Stimulated activated naive CD8-positive, alpha-beta T cell treated with anti-CD3 and anti-CD28 coated beads, Interleukin-15, Interleukin-2, amounts not matched to agents 100 U/mL and 50 U/mL, for 24 hours (primary cell): ENCODE measurements around the gene TTYH2.
"Not testable (repeated sequence)": the region's sequence is repeated elsewhere in the genome, so short reads cannot be mapped to it uniquely, and the experiment has no call there.

Experiments used
- ATAC-seq: fragments of 150-1000 bp; cut with Tn5 transposase; one replicate; pipeline ENCODE4 v1.10.0; 2021
- DNase-seq: peaks from one replicate; pipeline ENCODE4 v3.0.0; 2021

TTYH2 gene, protein sequence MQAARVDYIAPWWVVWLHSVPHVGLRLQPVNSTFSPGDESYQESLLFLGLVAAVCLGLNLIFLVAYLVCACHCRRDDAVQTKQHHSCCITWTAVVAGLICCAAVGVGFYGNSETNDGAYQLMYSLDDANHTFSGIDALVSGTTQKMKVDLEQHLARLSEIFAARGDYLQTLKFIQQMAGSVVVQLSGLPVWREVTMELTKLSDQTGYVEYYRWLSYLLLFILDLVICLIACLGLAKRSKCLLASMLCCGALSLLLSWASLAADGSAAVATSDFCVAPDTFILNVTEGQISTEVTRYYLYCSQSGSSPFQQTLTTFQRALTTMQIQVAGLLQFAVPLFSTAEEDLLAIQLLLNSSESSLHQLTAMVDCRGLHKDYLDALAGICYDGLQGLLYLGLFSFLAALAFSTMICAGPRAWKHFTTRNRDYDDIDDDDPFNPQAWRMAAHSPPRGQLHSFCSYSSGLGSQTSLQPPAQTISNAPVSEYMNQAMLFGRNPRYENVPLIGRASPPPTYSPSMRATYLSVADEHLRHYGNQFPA

DNA sequence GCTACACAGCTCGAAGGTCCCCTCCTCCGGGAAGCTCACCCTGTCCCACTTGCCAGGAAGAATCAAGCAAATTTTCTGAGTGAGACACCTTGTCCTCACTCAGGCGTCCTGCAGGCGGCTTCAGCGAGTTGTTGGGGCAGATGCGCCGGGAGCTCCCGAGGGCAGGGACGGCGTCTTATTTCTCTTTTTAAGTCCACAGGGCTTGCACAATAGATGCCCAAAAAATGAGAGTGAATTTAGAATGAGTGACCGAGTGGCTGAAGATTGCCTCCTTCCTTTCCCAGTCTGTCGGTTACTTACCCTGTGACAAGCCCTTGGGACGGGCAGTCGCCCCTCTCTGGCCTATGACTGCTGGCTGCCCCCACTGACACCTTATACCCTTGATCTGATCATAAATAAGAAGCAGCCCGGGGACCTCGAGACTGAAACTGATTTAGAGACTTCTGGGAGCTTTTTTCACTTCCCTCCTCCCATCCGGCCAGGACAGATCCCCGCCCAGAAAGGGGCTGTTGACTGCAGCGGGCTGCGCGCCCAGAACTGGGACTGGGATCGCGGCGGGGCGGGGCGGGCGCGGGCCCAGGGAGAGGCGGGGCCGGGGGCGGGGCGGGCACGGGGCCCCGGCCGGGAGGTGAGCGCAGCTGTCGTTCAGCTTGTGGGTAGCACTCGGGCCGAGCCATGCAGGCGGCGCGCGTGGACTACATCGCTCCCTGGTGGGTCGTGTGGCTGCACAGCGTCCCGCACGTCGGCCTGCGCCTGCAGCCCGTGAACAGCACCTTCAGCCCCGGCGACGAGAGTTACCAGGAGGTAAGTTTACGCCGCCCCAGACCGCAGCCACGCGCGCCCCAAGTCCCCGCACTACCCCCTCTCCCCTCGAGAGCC, at the start of gene TTYH2:
Gene TTYH2 (plus strand): TSS at position 659 of the 879 bp plus-strand sequence. CDS start 17 bp downstream, at position 676.
- ATAC-seq (peak; percentile 66), DNase-seq (peak; percentile 83)

DNA sequence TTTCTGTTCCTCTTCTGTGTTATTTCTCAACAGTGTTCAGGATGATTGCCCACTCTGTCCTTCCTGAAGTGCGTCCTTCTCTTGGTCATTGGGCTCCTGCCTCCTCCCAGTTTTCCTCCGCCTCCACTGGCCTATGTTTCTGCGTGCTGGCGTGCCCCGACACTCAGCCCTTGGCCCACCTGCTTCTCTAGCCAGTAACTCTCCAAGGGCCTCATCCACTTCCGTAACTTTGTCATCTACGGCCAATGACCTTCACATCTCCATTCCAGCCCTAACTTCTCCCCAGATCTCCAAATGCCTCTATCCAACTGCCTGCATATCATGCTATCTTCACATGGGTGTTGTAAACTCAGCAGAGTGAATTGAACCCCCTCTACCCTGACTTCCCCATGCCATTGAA, 49.5 kb upstream of the TTYH2 start:
- DNase-seq (no peak), ATAC-seq (no peak)

DNA sequence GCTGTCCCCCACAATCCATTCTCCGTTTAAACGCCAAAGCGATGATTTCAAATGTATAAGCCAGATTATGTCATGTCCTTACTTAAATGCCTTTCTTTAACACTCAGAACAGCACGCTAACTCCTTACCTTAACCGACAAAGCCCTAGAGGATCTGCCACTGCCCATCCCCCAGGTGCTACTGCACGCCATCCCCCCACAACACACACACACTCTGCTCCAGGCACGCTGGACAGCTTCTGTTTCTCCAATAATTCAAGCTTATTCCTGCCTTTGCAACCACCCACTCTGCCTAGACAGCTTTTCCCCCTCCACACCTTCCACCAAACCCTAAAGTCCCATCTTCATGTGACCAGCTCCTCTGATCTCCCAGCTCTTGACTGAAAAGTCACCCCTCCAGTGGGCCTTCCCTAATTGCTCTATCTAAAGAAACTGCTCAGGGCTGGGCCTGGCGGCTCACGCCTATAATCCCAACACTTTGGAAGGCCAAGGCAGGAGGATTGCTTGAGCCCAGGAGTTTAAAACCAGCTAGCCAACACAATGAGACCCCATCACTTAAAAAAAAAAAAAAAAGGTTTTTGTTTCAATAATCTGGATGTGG, 48.8 kb upstream of the TTYH2 start:
- ATAC-seq (no peak), DNase-seq (no peak)

DNA sequence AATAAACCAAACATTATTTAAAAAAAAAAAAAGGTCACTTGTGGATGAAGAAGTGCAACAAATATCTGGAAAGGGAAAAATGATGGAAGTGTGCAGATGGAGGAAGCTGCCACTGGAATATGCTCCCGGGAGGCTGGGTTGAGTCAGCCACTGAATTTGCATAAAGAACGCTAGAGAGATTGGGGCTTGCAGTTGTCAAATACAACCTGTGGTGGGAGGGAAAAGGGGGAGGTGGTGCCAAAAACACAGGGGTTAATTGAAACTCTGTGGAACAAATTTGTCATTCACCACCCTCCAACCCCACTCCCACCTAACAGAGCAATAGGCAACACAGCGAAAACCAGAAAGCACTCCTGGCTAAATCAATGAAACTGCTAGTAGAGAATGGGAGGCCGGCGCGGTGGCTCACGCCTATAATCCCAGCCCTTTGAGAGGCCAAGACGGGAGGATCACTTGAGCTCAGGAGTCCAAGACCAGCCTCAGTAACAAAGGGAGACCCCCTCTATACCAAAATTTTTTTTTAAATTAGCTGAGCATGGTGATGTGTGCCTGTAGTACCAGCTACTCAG, 47.5 kb upstream of the TTYH2 start:
- DNase-seq = no peak
- ATAC-seq = no peak

DNA sequence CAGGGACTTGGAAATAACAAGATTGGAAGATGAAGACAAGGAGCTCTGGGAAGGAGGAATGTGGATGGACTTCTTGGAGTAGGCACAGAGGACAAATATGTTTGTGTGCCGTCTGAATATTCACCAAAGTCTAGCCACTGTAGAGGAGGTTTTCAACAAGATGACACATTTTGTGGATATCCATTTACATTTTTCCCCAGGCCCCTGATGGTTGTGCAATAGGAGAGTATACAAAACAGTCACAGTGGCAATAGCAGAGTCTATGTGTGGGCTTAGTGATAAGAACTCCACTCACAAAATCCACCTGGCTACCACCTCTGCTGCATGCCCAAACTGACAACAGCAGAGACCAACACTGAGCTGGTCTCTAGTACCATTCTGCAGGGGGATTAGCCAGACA, 42.4 kb upstream of the TTYH2 start:
- DNase-seq = no peak
- ATAC-seq = no peak

DNA sequence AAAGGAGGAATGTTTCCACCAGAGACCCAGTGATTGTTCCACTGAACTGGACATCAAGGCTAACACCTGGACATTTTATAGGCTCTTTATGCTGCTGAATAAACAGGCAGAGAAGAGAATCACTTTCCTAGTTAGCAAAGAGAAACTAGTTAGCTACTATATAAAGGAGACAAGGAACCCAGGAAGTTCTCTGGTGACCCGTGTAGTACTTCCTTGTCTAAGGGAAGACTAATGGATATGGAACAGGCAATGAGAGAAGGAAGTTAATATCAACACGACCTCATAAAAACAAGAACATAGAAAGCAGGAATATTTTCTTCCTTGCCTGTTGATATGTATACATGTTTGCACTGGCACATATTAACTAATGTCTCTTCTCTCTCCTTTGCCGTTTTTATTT, 40.7 kb upstream of the TTYH2 start:
- ATAC-seq (no peak), DNase-seq (no peak)

DNA sequence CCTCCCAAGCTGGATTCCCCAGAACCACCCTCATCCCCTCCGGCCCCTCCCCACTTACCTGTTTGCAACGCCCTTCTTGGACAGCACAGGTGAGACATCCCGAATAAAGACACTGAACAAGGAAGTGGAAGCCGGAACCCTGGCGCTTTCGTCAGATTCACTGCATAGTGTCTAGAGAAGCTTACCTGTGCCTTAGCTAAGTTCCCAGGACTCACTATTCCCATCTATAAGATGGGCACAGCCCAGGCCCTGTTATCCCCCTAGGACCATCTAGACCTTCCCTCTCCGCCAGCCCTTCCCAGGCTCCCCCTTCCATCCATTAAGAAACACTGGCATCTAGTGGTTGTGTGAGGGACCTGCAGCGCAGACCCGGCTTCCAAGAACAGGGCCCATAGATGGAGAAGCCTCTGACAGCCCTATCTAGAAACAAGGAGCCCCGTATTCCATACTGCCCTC, 36.8 kb upstream of the TTYH2 start:
- DNase-seq = peak; percentile 54
- ATAC-seq = peak; percentile 68

DNA sequence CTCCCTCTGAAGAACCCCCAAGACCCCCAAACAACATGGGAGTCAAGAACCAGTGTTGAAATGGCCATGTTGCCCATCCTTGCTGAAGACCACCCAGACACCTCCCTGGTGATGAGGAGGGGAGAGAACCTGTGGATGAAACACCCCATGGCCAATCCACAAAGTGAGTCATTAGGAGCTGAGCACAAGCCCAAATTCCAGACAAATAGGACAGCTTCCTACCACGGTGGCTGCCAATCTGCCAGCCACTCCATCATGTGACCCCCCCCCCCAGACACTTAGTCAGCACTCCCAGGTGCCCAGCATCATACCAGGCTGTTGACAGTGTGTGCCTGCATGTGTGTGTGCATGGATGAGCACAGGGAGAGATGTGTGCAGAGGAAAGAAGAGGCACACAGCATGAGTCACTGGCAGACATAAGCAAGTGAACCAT, 36.3 kb upstream of the TTYH2 start:
- DNase-seq (no peak), ATAC-seq (no peak)

DNA sequence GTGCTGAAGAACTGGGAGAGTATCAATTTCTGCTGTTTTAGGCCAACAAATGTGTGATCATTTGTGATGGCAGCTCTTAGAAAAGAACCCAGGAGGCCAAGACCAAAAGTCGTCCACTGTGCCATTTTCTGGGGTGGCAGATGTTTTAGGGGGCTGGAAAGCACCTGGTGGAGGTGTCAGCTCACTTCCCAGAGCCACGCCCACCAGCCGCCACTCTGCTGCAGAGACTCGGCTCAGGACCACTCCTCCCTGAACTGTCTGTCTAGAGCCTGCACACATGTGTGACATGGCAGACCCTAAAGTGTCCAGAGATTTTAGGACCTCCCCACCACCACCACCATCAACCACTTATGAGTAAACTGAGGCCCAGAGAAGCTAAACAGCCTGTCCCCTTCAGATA, 33.8 kb upstream of the TTYH2 start:
- DNase-seq = no peak
- no peak for ATAC-seq

DNA sequence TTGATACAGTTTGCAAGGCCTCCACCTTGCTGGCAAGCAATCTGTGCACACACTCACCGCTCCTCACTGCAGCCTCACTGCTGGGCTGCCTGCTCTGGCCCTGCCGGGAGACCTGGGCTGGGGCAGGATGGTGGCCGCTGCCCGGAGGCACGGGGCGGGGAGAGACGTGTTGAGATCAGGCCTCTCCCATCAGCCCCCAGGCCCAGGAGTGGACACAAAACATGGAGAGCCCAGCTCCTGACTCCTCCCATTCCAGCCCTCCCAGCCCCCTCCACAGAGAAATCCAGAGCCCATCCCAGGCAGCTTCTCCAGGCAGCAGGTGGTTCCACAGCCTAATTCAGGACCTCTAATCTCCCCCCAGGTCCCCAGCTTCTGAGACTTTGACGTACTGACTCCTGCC, 33.0 kb upstream of the TTYH2 start:
- DNase-seq = no peak
- ATAC-seq = no peak

DNA sequence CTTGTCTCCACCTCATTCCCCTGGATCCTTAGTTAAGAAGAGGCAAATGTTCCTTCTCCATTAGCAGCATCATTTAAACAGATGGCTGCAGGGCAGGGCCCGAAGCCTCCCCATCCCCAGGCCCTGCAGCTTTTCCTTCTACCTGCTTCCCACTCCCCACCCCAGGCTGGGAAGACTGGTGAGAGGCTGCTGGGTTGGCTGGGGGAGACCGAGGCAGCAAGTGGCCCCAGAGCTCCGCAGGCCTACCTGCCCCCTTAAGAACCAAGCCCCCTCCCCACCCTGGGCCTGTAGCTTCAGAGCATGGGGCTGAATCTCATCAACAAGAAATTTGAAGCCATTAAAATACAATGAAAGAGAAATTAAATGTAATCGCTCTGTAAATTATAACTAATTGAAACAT, 32.0 kb upstream of the TTYH2 start:
- ATAC-seq = no peak
- DNase-seq = no peak

DNA sequence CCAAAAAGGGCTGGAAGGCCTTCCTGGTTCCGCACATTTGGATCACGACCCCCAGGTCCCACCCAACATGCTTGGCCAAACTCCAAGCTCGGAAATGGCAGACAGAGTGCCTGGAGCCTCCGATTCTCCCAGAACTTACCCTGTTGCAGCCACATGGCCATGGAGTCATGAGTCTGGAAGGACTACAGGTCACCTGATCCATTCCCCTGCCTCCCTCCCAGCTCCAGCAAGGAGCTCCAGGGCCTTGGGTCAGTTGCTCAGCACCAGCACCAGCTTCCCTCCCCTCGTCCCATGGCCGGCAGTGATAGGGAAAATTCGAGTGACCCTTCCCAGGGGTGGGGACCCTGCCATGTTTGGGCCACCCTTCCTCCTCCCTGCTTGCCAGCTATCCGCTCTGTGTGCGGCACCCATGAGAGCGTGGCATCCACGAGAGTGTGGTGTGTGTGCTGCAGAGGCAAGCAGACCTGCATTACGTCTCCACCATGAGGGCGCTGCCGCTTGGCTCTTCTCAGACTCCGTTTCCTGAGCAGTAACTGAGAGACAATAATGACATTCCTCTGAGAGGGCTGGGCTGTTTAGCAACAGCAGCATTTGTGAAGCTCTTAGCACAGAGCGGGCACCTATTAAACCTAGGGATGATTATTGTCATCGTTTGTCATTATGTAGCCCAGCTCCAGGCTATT, 31.2 kb upstream of the TTYH2 start:
- DNase-seq (no peak), ATAC-seq (no peak)

DNA sequence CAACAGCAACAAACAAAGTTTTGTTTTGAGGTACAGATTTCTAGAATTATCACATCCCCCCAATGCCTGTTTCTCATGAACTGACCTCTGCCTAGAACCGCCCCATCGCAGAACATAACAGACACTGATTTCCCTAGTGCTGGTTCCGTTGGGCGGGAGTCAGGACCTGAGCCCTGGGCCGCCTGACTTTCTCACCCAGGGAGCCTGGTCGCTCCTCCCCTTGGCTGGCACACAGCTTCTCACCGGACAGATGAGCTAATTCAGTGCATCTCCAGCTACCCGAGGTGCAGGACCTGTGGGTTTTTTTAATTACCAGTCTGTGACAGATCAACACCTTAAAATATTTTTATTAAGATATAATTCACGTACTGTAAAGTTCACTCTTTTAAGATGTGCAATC, 30.0 kb upstream of the TTYH2 start:
- DNase-seq = no peak

DNA sequence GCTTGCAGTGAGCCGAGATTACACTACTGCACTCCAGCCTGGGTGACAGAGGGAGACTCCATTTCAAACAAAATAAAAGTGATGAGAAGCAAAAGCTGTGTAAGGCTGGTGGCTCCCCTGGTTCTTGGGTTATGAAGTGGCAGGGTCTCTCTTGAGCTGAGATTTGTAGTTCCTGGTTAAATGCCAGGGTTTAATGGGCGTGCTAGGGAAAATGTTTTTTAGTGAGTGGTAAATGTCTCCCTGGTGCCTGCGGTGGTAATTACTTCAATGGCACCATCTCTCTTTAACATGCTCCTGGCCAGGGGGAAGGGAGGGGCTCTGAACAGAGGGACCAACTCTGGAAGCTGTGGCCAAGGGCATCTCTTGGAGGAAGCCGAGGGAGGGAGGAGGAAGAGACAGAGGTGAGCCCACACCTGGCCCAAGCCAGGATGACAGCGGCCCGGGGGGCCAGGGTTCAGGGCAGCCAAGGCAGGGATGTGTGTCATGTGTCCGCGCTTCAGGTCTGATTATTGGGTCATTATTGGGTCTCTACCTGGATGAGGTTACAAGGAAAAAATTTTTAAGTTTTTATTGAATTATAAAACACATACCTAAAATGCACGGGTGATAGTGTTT, 27.7 kb upstream of the TTYH2 start:
- no peak for DNase-seq

More for the DNA sequence above, 30.0 kb upstream of the TTYH2 start:
- no peak for ATAC-seq

DNA sequence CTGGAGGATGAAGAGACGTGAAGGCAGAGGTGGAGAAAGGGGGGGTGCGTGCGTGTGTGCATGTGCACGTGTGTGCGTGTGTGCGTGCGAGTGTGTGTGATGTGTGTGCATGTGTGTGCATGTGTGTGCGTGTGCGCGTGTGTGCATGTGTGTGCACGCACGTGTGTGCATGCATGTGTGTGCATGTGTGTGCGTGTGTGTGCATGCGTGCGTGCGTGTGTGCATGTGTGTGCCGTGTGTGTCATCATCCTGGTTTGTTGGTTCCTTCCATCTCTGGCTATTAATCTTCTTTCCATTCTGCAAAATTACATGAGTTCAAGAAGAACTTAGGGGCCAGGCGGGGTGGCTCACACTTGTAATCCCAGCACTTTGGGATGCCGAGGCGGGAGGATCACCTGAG, 26.9 kb upstream of the TTYH2 start:
- DNase-seq = no peak
- no peak for ATAC-seq

More for the DNA sequence above, 27.7 kb upstream of the TTYH2 start:
- ATAC-seq = no peak

DNA sequence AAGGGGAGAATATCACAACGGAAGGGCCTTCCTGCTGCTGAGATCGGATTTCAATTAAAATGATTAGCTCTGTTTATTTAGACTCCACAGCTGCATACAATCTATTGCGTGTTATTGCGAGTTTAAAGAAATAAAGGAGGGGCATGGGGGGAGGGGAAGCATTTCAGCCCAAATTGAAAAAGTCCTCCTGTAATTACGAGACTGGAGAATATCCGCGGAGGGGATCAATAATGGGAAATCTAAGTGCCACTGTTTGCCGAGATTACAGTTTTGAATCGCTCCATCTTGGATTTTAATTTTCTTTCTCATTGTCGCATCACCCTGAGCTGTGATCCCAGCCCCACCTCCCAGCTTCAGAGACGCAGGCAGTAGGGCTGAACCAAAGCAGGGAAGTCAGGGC, 25.6 kb upstream of the TTYH2 start:
- DNase-seq = no peak
- ATAC-seq = no peak

DNA sequence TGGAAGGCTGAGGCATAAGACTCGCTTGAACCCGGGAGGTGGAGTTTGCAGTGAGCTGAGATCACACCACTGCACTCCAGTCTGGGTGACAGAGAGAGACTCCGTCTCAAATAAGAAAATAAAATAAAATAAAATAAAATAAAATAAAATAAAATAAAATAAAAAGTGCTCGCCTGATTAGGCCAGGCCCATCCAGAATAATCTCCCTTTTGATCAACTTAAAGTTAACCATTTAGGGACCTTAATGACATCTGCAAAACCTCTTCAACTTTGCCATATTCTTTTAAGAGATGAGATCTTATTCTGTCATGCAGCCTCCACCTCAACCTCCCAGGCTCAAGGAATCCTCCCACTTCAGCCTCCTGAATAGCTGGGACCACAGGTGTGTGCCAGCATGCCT, 24.7 kb upstream of the TTYH2 start:
- DNase-seq, ATAC-seq: not testable (repeated sequence)

DNA sequence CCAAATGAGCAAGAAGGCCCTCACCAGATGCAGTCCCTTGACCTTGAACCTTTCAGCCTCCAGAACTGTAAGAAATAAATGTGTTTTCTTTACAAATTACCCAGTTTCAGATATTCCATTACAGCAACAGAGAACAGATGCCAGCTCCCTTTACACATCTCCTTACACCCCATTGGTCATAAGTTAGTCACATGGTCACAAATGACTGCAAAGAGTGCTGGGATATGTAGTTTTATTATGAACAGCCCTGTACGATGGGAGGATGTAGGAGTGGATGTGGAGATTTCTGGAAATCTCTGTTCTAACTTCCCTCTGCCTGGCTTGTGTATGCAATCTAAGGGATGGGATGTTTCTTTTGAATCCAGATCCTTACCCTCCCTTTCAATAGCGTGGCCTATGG, 23.2 kb upstream of the TTYH2 start:
- ATAC-seq (peak; percentile 48), DNase-seq (no peak)

DNA sequence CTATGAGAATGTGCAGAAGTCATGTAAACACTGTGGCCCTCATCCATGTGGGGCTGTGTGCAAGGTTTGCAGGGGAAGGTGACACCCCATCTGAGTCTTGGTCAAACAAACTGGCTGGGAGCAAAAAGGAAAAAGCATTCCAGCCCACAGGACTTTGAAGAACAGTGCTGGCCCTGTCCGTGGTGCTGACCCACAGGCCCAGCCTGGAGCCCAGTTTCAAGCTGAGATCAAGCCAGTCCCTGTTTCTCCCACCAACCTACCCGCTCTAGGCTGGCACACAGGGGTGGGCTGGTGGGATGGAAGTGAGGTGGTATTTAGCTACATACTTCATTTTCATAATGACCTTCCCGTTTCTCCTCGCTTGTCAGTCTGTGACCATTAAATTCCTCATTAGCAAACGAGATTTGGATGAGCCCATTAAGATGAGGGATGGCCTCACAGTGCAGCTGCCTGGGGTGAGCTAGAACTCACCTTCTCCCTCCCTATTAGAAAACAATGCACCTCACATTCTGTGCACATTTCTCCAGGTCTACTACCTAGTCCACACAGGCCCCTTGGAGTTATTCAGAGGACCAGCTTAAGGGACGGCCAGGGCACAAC, 22.5 kb upstream of the TTYH2 start:
- no peak for DNase-seq

DNA sequence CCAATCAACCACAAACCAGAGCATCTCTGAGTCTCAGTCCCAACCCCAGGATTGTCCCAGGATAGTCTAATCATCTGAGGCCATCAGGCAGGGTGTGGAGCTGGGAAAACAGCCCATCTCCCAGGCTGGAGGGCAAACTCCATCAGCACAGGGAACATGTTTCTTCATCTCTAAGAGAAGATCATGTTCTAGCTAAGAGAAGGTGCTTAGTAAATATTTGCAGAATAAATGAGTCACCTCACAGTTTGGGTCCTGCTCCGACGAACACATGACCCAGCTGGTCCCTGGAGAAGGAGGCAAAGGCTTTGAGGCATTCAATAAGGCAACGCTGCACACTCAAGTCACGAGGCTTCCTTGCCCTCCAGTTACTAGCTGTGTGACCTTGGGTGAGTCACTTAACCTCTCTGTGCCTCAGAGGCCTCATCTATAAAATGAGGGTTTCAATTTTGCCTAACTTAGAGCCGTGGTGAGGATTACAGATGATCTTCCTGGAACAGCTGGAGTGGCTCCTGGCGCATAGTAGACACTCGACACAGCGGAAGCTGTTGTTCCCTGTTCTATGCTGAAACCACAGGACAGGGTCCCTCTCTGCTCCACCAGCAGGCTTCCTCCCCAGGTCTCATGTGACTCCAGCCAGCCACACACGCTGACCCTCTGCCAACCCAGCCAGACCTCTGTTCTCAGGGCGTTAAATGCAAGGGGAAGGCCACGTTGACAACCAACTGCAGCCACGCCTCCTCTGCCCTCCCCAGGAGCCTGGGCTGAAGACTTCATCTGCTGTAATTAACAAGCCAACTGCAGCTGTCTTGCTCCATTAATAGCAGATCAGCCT, 20.2 kb upstream of the TTYH2 start:
- no peak for DNase-seq
- peak; percentile 26 for ATAC-seq

More for the DNA sequence above, 22.5 kb upstream of the TTYH2 start:
- ATAC-seq = no peak
